Right lobe of liver (tissue), 6 donors: ENCODE data around the gene BLOC1S5. TPM values are rescaled to one million over a fixed set of nuclear protein-coding genes. Genes with fewer than 3 reads are reported as not detected.

ENCODE experiments used
- ATAC-seq, 4 donors: fragments of 200-7000 bp; cut with Tn5 transposase; one replicate each; pipeline ENCODE4 v1.9.1; 2020; ENCODE audit warnings: mild to moderate bottlenecking in 4 of 4, moderate library complexity in 4 of 4
- DNase-seq, 3 donors: peaks; one replicate each; pipeline ENCODE4 v3.0.0-alpha.2; 2020
- H3K27ac ChIP-seq, 3 donors: fragments of 200-600 bp; one replicate each; pipeline ENCODE4 v1.8.0; 2022
- H3K27me3 ChIP-seq, 2 donors: fragments of 200-600 bp; one replicate each; pipeline ENCODE4 v1.8.0; 2022
- H3K36me3 ChIP-seq, 4 donors: fragments of 200-600 bp; sonication (generic) in 1 of 4; one replicate each; pipeline versions ENCODE4 v1.5.1 to v1.8.0; 2017 to 2022; ENCODE audit warnings: control low read depth in 1 of 4
- H3K4me1 ChIP-seq, 4 donors: fragments of 200-600 bp; sonication (generic) in 1 of 4; one replicate each; pipeline versions ENCODE4 v1.5.1 to v1.8.0; 2017 to 2022; ENCODE audit warnings: control low read depth in 1 of 4
- H3K4me3 ChIP-seq, 3 donors: fragments of 200-600 bp; one replicate each; pipeline ENCODE4 v1.8.0; 2022
- H3K9me3 ChIP-seq, 4 donors: fragments of 200-600 bp; sonication (generic) in 1 of 4; one replicate each; pipeline versions ENCODE4 v1.5.1 to v1.8.0; 2017 to 2022; ENCODE audit warnings: control low read depth in 1 of 4
- POLR2A ChIP-seq: fragments of 450-650 bp; IDR thresholded peaks from one replicate; pipeline ENCODE4 v1.6.1; 2017; ENCODE audit warnings: antibody characterized with exemption, mild to moderate bottlenecking
- WGBS: methylation state at CpG from one replicate; pipeline ENCODE4 v1.1.6; 2018; ENCODE audit warnings: low coverage, low lambda C conversion rate; ENCODE audit not compliant: insufficient coverage; ENCODE audit errors: missing lambda C conversion rate; 5-methylcytosine and 5-hydroxymethylcytosine counted together
- intact Hi-C, 2 donors: fragments of 100-400 bp; cut with DNase I; formaldehyde crosslinking; loops; one replicate each; pipeline versions ENCODE4 v1.11.2 to v1.14.1; 2022
- total RNA-seq, 6 experiments: library from RNA; depleted of rRNA in 2 of 6; stranded (reverse); fragments of >200 nt in 2 of 6; fragmentation: NEBNext Ultra II Directional in 3 of 6; extraction: Animal tissue kit (Norgen Biotek cat#: 25700) in 3 of 6; gene quantifications; one replicate each; pipeline versions ENCODE4 v1.1.0 to v1.2.4, GENCODE V29; 2016 to 2023
- TF ChIP-seq, protein P1 (sequence below), 4 donors: fragments of 200-600 bp in 3 of 4; fragments of 450-650 bp in 1 of 4; IDR thresholded peaks; one replicate each; pipeline versions ENCODE4 v1.5.1 to v1.8.0; 2016 to 2022; ENCODE audit warnings: antibody characterized with exemption in 4 of 4, mild to moderate bottlenecking in 2 of 4
- donor health status: DM: no; HTN: yes; CAD: no.
- donor health status: DM: no; HTN: no; CAD: no.
- donor health status: DM: no; HTN: no; CAD: no.
- donor health status: DM: no; HTN: yes; CAD: no.
- donor health status: DM: no; HTN: yes; CAD: no.

BLOC1S5 gene
- total RNA-seq, 6 experiments from 2014 or later: 4.4 to 10.7 (median 7.4) TPM

GRCh38 chr6:7975764-7976146, 88.4 kb downstream of the BLOC1S5 start:
- Histone ChIP-seq H3K36me3 (no peaks in the 10 kb centered on the region), H3K4me1 (peaks cover 0 to 11% (median 4%) of the 10 kb centered on the region in 4 donors), H3K4me3 (no peak overlapping the region), H3K27me3 (no peaks in the 10 kb centered on the region), H3K9me3 (no peaks in the 10 kb centered on the region), H3K27ac (no peak overlapping the region)
- ATAC-seq (peak; percentile 16 to 63 (median 36)), DNase-seq (peak in 2 of 3 donors; percentile 24 to 55)
- intact Hi-C loops: no loop called here
- 22% methylated on average over 5 of the region's 8 CpGs for WGBS
- TF ChIP-seq, protein P1, sequence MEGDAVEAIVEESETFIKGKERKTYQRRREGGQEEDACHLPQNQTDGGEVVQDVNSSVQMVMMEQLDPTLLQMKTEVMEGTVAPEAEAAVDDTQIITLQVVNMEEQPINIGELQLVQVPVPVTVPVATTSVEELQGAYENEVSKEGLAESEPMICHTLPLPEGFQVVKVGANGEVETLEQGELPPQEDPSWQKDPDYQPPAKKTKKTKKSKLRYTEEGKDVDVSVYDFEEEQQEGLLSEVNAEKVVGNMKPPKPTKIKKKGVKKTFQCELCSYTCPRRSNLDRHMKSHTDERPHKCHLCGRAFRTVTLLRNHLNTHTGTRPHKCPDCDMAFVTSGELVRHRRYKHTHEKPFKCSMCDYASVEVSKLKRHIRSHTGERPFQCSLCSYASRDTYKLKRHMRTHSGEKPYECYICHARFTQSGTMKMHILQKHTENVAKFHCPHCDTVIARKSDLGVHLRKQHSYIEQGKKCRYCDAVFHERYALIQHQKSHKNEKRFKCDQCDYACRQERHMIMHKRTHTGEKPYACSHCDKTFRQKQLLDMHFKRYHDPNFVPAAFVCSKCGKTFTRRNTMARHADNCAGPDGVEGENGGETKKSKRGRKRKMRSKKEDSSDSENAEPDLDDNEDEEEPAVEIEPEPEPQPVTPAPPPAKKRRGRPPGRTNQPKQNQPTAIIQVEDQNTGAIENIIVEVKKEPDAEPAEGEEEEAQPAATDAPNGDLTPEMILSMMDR (IDR thresholded peaks at IDR 0.05): no peak
- TF ChIP-seq POLR2A: no peak

GRCh38 chr6:7974938-7975763, 89.0 kb downstream of the BLOC1S5 start:
- Histone ChIP-seq H3K27me3 (no peaks in the 10 kb centered on the region), H3K4me1 (peaks cover 0 to 11% (median 4%) of the 10 kb centered on the region in 4 donors), H3K27ac (peak overlapping the region in 1 of 3 donors; percentile 12), H3K4me3 (no peak overlapping the region), H3K36me3 (no peaks in the 10 kb centered on the region), H3K9me3 (no peaks in the 10 kb centered on the region)
- TF ChIP-seq POLR2A: no peak
- TF ChIP-seq, protein P1 (IDR thresholded peaks at IDR 0.05): no peak
- ATAC-seq (peak; percentile 93 to 98 (median 96)), DNase-seq (peak; percentile 85 to 86 (median 86))
- WGBS: 7% methylated on average over 18 of the region's 18 CpGs
- intact Hi-C loops: no loop called here

GRCh38 chr6:7974565-7974937, 89.6 kb downstream of the BLOC1S5 start:
- Histone ChIP-seq H3K36me3 (no peaks in the 10 kb centered on the region), H3K27ac (no peak overlapping the region), H3K9me3 (no peaks in the 10 kb centered on the region), H3K4me1 (peaks cover 0 to 11% (median 4%) of the 10 kb centered on the region in 4 donors), H3K27me3 (no peaks in the 10 kb centered on the region), H3K4me3 (no peak overlapping the region)
- no peak for DNase-seq
- no peak for ATAC-seq
- no peak for TF ChIP-seq POLR2A
- TF ChIP-seq, protein P1 (IDR thresholded peaks at IDR 0.05): no peak
- intact Hi-C loops: no loop called here
- WGBS: 45% methylated on average over 4 of the region's 5 CpGs

- TF ChIP-seq, protein P1 (IDR thresholded peaks at IDR 0.05): no peak
- no peak for TF ChIP-seq POLR2A
- Histone ChIP-seq H3K9me3 (no peaks in the 10 kb centered on the region), H3K4me1 (peaks cover 0 to 11% (median 4%) of the 10 kb centered on the region in 4 donors), H3K36me3 (no peaks in the 10 kb centered on the region), H3K4me3 (no peak overlapping the region), H3K27ac (no peak overlapping the region), H3K27me3 (no peaks in the 10 kb centered on the region)
- WGBS: 78% methylated on average over 2 of the region's 2 CpGs
- ATAC-seq (no peak), DNase-seq (no peak)
- intact Hi-C loops: no loop called here
These were observed 90.6 kb downstream of the BLOC1S5 start for GRCh38 chr6:7973584-7973983.
